ENCODE data around the gene SCIN. TPM values are rescaled to one million over a fixed set of nuclear protein-coding genes. Genes with fewer than 3 reads are reported as not detected.
A peak's percentile ranks its signal among the peaks of the same experiment; 100 is the strongest.

SCIN gene
- total RNA-seq, 2 donors from 2014 or later: 76.6 to 95.5 TPM

GRCh38 chr7:12594122-12594897 lies 23.8 kb downstream of the SCIN start:
- DNase-seq: no peak
- intact Hi-C loops (cut with DNase I, micrococcal nuclease): no loop called here
- no peak for ATAC-seq

DNA sequence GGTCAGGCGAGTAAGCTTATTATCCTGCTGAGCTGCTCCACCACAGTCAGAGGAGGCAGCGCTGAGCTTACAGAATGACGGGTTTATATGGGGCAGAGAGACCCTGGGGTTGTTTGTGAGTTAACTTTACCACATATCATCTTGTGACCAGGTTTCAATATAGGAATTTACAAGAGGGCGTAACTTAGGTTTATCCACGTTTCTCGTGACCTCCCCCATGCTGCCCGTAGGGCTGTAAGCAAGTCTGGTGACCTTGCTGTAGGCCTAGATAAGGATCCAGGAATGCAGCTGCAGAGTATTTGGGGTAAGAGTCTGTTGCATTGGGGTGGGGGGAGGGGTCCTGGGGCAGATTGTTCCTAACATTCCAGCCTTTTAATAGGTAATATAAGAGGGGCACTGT lies 24.6 kb downstream of the SCIN start:
- intact Hi-C loops (cut with DNase I, micrococcal nuclease): no loop called here
- ATAC-seq: no peak
- no peak for DNase-seq

- no peak for DNase-seq
- intact Hi-C loops (cut with DNase I, micrococcal nuclease): no loop called here
- no peak for ATAC-seq
These were observed 25.8 kb downstream of the SCIN start for GRCh38 chr7:12596225-12596790.

DNA sequence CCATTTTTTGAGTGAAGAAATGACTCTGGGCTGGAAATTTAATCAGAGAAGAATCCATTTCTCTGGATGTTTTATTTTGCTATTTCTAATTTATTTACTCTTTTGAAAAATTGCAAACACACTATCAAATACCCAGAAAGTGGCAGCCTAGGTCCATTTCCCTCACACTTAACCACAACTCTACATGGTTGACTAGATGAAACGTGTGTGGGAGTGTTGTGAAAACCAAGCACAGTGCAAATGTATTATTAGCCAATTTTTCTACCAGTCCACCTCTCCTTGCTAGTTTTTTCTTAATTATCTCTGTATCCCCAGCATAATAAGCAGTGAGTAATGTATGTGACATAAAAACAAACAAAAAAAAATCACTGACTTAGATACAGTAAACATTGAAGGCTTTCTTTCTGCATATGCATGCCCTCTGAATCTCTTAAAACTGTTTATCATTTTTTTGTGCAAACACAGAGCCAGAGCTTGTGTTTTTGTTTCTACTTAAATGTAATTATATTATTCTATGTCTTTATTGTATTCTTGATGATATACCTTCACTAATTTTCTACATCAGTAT lies 30.9 kb downstream of the SCIN start:
- DNase-seq: no peak
- ATAC-seq: no peak
- intact Hi-C loops (cut with DNase I, micrococcal nuclease): no loop called here

DNA sequence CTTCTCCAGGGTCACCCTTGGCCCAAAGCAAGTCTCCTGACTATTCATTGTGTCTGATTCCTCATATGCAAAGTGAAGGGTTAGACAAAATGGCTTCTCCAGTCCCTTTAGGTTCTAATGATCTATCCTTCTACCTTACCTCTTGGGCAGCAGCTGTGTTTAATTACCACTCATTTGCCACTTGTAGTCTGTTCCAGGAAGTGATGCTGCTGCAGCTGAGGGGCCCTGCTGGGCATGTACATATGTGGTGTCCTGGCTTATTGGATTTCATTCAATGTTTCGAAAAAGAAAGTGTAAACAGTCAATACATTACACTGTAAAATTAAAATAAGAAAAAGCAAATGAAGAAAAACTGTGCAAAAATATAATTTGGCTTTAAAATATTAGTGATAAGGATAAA lies 36.6 kb downstream of the SCIN start:
- intact Hi-C loops (cut with DNase I, micrococcal nuclease): no loop called here
- DNase-seq (no peak), ATAC-seq (no peak)

- DNase-seq: no peak
- intact Hi-C loops (cut with DNase I, micrococcal nuclease): no loop called here
- ATAC-seq: no peak
These were observed 39.0 kb downstream of the SCIN start for GRCh38 chr7:12609561-12609960.

GRCh38 chr7:12610899-12611298 lies 40.4 kb downstream of the SCIN start:
- no peak for ATAC-seq
- intact Hi-C loops (cut with DNase I, micrococcal nuclease): no loop called here

DNA sequence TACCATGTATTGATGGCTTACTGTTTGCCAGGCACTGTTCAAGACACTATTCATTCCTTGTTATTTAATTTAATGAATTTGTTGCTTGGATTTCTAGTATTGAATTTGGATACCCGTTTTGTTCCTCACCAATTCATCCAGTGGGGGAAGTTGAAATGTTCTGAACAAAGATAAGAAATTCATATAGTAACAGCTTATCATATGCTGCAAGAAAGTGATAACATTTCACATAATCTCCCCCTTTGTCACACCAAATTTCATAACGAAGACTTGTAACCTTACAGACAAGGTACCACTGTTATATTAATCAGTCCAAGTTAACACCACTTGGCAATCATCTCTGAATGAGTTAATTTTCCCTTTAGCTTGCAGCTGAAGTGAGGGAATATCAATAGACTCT lies 42.1 kb downstream of the SCIN start:
- intact Hi-C loops (cut with DNase I, micrococcal nuclease): no loop called here
- DNase-seq (no peak), ATAC-seq (no peak)

More at GRCh38 chr7:12610899-12611298, 40.4 kb downstream of the SCIN start:
- no peak for DNase-seq

DNA sequence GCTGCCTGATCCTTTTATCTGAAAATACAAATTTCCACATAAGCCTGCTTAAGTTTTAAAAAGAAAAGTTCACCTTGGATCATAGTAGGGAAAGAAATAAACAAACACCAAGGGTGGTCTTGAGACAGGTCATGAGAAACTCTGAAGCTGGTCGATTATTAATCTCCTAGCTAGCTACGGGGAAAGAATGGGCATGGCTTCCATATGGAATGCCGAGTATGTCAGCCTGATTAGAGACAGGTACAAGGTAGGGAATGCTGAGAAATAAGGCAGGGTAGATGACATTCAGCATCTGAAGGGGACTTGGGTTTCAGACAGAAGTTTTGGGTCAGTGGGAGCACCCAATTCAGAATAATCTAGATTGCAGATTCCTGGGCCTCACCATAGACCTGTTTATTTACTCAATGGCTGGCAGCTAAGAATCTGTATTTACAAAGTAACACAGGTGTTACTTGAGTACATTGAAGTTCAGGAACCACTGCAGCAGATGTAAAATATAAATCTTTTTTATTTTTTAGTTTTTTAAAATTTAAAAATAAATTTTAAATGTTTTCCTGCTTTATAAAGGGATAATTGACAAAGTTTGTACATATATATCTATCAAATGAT lies 49.0 kb downstream of the SCIN start:
- intact Hi-C loops (cut with DNase I, micrococcal nuclease): loop anchor here in 1 of 2 donors (10.0 kb wide), 1 partner anchor 95 kb away; no protein-coding TSS in a partner anchor
- ATAC-seq: no peak

GRCh38 chr7:12620371-12620770 lies 49.9 kb downstream of the SCIN start:
- intact Hi-C loops (cut with DNase I, micrococcal nuclease): loop anchor here in 1 of 2 donors (10.0 kb wide), 1 partner anchor 96 kb away; no protein-coding TSS in a partner anchor
- ATAC-seq: no peak
- no peak for DNase-seq

More for the DNA sequence above, 49.0 kb downstream of the SCIN start:
- no peak for DNase-seq

GRCh38 chr7:12623223-12623622 lies 52.7 kb downstream of the SCIN start:
- intact Hi-C loops (cut with DNase I, micrococcal nuclease): loop anchor here in 1 of 2 donors (10.0 kb wide), 1 partner anchor 98 kb away; no protein-coding TSS in a partner anchor
- peak; percentile 24 for ATAC-seq
- no peak for DNase-seq

GRCh38 chr7:12623885-12624498 lies 53.5 kb downstream of the SCIN start:
- intact Hi-C loops (cut with DNase I, micrococcal nuclease): loop anchor here in 1 of 2 donors (10.0 kb wide), 1 partner anchor 99 kb away; no protein-coding TSS in a partner anchor
- ATAC-seq (peak; percentile 70), DNase-seq (no peak)

DNA sequence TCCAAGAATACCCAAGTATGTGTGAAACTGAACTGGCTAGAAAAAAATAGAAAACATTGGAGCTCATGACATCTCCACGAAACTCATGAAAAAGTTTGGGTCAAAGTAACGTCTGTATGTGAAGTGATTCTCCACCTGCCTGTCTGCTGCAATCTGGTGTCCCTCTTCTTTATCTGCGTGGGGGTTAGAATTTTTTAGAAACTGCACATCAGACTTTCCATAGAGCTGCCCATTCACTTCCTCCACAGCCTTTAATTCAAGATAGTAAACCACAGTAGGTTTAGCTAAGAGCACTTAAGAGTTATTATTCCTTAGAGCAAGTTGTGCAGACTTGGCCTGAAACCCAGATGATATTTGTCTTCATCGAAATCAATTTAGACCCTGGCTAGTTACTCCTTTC lies 55.3 kb downstream of the SCIN start:
- intact Hi-C loops (cut with DNase I, micrococcal nuclease): loop anchor here in 1 of 2 donors (10.0 kb wide), 1 partner anchor 101 kb away; no protein-coding TSS in a partner anchor
- no peak for DNase-seq
- ATAC-seq: no peak

- intact Hi-C loops (cut with DNase I, micrococcal nuclease): loop anchor here in 1 of 2 donors (10.0 kb wide), 2 partner anchors 105 to 635 kb away; no protein-coding TSS in a partner anchor
- no peak for DNase-seq
- no peak for ATAC-seq
These were observed 59.4 kb downstream of the SCIN start for GRCh38 chr7:12629816-12630512.

- intact Hi-C loops (cut with DNase I, micrococcal nuclease): loop anchor here in 1 of 2 donors (10.0 kb wide), 1 partner anchor 634 kb away; no protein-coding TSS in a partner anchor
- no peak for DNase-seq
- no peak for ATAC-seq
These were observed 59.9 kb downstream of the SCIN start for GRCh38 chr7:12630513-12630819.

DNA sequence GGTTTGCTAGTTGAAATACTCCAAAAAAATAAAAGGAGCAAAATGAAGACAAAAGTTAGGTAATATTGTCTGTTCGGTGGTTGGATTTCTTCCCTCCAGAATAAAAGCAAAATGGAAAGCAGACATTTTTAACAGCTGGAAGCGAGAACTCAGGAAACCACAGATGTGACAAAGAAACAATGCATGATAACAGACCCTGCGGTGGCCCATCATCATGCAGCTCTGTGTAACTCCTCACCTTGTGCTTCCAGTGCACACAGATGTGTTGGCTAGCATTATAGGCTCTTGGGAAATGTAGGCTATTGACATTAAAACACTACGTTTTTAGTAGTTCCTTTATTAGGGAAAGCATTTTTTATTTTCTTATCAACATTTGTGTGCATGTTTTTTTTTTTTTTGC lies 63.1 kb downstream of the SCIN start:
- DNase-seq (no peak), ATAC-seq (no peak)
- intact Hi-C loops (cut with DNase I, micrococcal nuclease): loop anchor here in 1 of 2 donors (10.0 kb wide), 1 partner anchor 631 kb away; no protein-coding TSS in a partner anchor

DNA sequence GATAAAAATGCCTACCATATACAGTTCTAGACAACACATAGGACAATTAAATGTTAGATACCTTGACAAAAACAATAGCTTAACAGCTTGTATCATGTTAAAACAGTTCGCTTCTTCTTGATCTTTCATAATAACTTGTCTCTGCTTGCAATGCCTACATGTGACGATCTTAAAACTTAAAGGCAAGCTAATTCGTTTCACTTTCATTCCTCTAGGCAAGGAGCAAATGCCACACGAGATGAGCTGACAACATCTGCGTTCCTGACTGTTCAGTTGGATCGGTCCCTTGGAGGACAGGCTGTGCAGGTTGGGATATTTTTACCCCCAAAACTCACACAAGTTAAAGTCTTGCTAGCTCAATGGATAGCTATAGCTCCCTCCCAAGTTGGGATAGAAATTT lies 65.3 kb downstream of the SCIN start:
- ATAC-seq (no peak), DNase-seq (no peak)
- intact Hi-C loops (cut with DNase I, micrococcal nuclease): loop anchor here in 1 of 2 donors (10.0 kb wide), 1 partner anchor 629 kb away; no protein-coding TSS in a partner anchor

DNA sequence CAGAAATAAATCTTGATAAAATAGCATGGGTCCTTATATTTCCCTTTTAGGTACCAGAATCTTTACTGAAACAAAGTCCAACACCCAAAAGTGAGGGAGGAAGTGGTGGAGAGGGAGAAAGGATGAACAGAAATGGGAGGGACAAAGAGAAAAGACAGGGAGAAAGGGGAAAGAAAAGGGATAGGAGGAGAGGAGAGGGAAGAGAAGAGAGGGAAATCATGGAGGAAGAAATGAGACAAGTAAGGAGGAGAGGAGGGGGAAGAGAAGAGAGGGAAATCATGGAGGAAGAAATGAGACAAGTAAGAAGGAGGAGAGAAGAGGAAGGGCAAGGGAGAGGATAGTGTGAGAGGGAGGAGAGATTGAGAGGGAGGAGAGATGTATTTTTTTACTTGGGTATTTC lies 66.8 kb downstream of the SCIN start:
- intact Hi-C loops (cut with DNase I, micrococcal nuclease): loop anchor here in 1 of 2 donors (10.0 kb wide), 1 partner anchor 627 kb away; no protein-coding TSS in a partner anchor
- no peak for ATAC-seq

More for the DNA sequence above, 66.8 kb downstream of the SCIN start:
- DNase-seq: no peak

All from left colon (tissue), 2 donors.